PC-3 (cell line): Measurements from ENCODE around the gene COL15A1. TPM values are rescaled to one million over a fixed set of nuclear protein-coding genes. Genes with fewer than 3 reads are reported as not detected.

Experiments used
- ATAC-seq: fragments of 200-7000 bp; cut with Tn5 transposase; 2 replicates; pipeline ENCODE4 v1.9.1; 2020; ENCODE audit warnings: mild to moderate bottlenecking, moderate library complexity
- BruUV-seq: library from RNA; stranded (reverse); fragments of 400-500 nt; replicated peaks from 2 replicates; lab custom pipeline; 2021; lab: Mats Ljungman, UMichigan
- CTCF ChIA-PET: fragments of 300-600 bp; sonication (Branson Sonifier 250); formaldehyde crosslinking; loops from one replicate; lab custom pipeline; 2022; ENCODE audit warnings: antibody characterized with exemption; lab: Charles Lee
- POLR2A ChIA-PET: fragments of 300-600 bp; sonication (Branson Sonifier 250); formaldehyde crosslinking; loops from one replicate; lab custom pipeline; 2022; ENCODE audit warnings: antibody characterized with exemption; ENCODE audit not compliant: unreplicated experiment; lab: Charles Lee
- DNase-seq: peaks from one replicate; pipeline ENCODE4 v3.0.0-alpha.2; 2015
- H2AFZ ChIP-seq: fragments of 300-600 bp; sonication (generic); 2 replicates; pipeline ENCODE4 v1.6.0; 2016; ENCODE audit warnings: antibody characterized with exemption, low read length
- H3F3A ChIP-seq: fragments of 300-600 bp; sonication (generic); one replicate; pipeline ENCODE4 v1.6.0; 2017; ENCODE audit warnings: antibody characterized with exemption, low read length, control low read depth, mild to moderate bottlenecking; ENCODE audit not compliant: unreplicated experiment
- H3K27ac ChIP-seq: fragments of 300-600 bp; sonication (generic); 2 replicates; pipeline ENCODE4 v1.5.1; 2016; ENCODE audit warnings: mild to moderate bottlenecking, low read length
- H3K27me3 ChIP-seq: fragments of 300-600 bp; sonication (generic); 2 replicates; pipeline ENCODE4 v1.6.1; 2016; ENCODE audit warnings: low read length, mixed read lengths
- H3K36me3 ChIP-seq: fragments of 300-600 bp; sonication (generic); 2 replicates; pipeline ENCODE4 v1.6.1; 2016; ENCODE audit warnings: low read depth, mixed run types, low read length, mixed read lengths
- H3K4me1 ChIP-seq: fragments of 300-600 bp; sonication (generic); 2 replicates; pipeline ENCODE4 v1.5.1; 2016; ENCODE audit warnings: low read length; ENCODE audit not compliant: insufficient read depth
- H3K4me2 ChIP-seq: fragments of 300-600 bp; sonication (generic); 2 replicates; pipeline ENCODE4 v1.6.0; 2016; ENCODE audit warnings: low read length
- H3K4me3 ChIP-seq: fragments of 300-600 bp; sonication (generic); 2 replicates; pipeline ENCODE4 v1.5.1; 2016; ENCODE audit warnings: mild to moderate bottlenecking, low read length, mixed read lengths
- H3K79me2 ChIP-seq: fragments of 300-600 bp; sonication (generic); 2 replicates; pipeline ENCODE4 v1.6.1; 2017; ENCODE audit warnings: low read length, mixed read lengths
- H3K9ac ChIP-seq: fragments of 300-600 bp; sonication (generic); 2 replicates; pipeline ENCODE4 v1.6.0; 2016; ENCODE audit warnings: mild to moderate bottlenecking, low read length
- H3K9me2 ChIP-seq: fragments of 300-600 bp; sonication (generic); replicated peaks from 2 replicates; pipeline ENCODE4 v1.6.1; 2016; ENCODE audit warnings: mixed run types, low read length, mixed read lengths
- H3K9me3 ChIP-seq: fragments of 300-600 bp; sonication (generic); 2 replicates; pipeline ENCODE4 v1.6.1; 2016; ENCODE audit warnings: low read length, mixed read lengths
- H4K20me1 ChIP-seq: fragments of 300-600 bp; sonication (generic); 2 replicates; pipeline ENCODE4 v1.6.1; 2016; ENCODE audit warnings: low read length, mixed read lengths
- CTCF ChIP-seq: fragments of 300-600 bp; sonication (generic); conservative IDR thresholded peaks from 2 replicates; pipeline ENCODE4 v1.5.1; 2017; ENCODE audit warnings: antibody characterized with exemption, low read depth, mild to moderate bottlenecking, low read length
- EZH2 ChIP-seq: fragments of 300-600 bp; sonication (generic); IDR thresholded peaks from one replicate; pipeline ENCODE4 v1.6.1; 2017; ENCODE audit warnings: antibody characterized with exemption, mild to moderate bottlenecking, low read length; ENCODE audit not compliant: unreplicated experiment
- EZH2phosphoT487 ChIP-seq: fragments of 300-600 bp; sonication (generic); IDR thresholded peaks from 2 replicates; pipeline ENCODE4 v1.6.1; 2018; ENCODE audit warnings: mild to moderate bottlenecking, antibody characterized with exemption, low read length, borderline replicate concordance
- intact Hi-C: fragments of 100-400 bp; cut with micrococcal nuclease; formaldehyde crosslinking; loops from 2 replicates; pipeline ENCODE4 v1.9.0; 2023
- total RNA-seq: library from RNA; depleted of rRNA; stranded (reverse); fragments of >200 nt; gene quantifications from 2 replicates; pipeline ENCODE4 v1.2.3, GENCODE V29; 2014

COL15A1 gene
- total RNA-seq, 1 experiment from 2014 or later = 0.04 TPM

- CTCF ChIA-PET = no interaction called here
- H3K4me2 ChIP-seq = peak overlapping the region; percentile 92
- POLR2A ChIA-PET = no interaction called here
- intact Hi-C loops = no loop called here
- no peak for TF ChIP-seq EZH2
- TF ChIP-seq CTCF = no peak
- TF ChIP-seq EZH2phosphoT487 = no peak
- peaks cover 26% of the 10 kb centered on the region for H4K20me1 ChIP-seq
- H2AFZ ChIP-seq = peak overlapping the region; percentile 3; the same call in 1 of the 2 replicates
- H3K27ac ChIP-seq = no peak overlapping the region
- H3F3A ChIP-seq = no peaks in the 10 kb centered on the region
- H3K9me3 ChIP-seq = no peaks in the 10 kb centered on the region
- H3K27me3 ChIP-seq = no peaks in the 10 kb centered on the region
- peaks cover 13% of the 10 kb centered on the region for H3K4me1 ChIP-seq
- peak overlapping the region; percentile 76 for H3K9ac ChIP-seq
- DNase-seq = peak; percentile 10
- H3K36me3 ChIP-seq = no peaks in the 10 kb centered on the region
- ATAC-seq = no peak
- BruUV-seq = TSS peak; percentile 28
- H3K4me3 ChIP-seq = peak overlapping the region; percentile 75
- H3K79me2 ChIP-seq = peaks cover 50% of the 10 kb centered on the region
- H3K9me2 ChIP-seq = no peaks in the 10 kb centered on the region
Observed at GRCh38 chr9:99106044-99106375, 162.3 kb downstream of the COL15A1 start.

- intact Hi-C loops = no loop called here
- no peak for DNase-seq
- no peaks in the 10 kb centered on the region for H3K36me3 ChIP-seq
- no TSS peak for BruUV-seq
- CTCF ChIA-PET = no interaction called here
- no peaks in the 10 kb centered on the region for H3K9me2 ChIP-seq
- TF ChIP-seq CTCF (no peak), EZH2phosphoT487 (no peak), EZH2 (no peak)
- no peak overlapping the region for H3K27ac ChIP-seq
- H3K9ac ChIP-seq = no peak overlapping the region
- peaks cover 58% of the 10 kb centered on the region for H3K79me2 ChIP-seq
- peaks cover 26% of the 10 kb centered on the region for H4K20me1 ChIP-seq
- no peak overlapping the region for H3K4me3 ChIP-seq
- no peak overlapping the region for H2AFZ ChIP-seq
- H3K4me2 ChIP-seq = no peak overlapping the region
- peaks cover 13% of the 10 kb centered on the region for H3K4me1 ChIP-seq
- no peaks in the 10 kb centered on the region for H3F3A ChIP-seq
- H3K27me3 ChIP-seq = no peaks in the 10 kb centered on the region
- ATAC-seq = no peak
- POLR2A ChIA-PET = no interaction called here
- H3K9me3 ChIP-seq = no peaks in the 10 kb centered on the region
Observed at GRCh38 chr9:99107421-99107820, 163.7 kb downstream of the COL15A1 start.

GRCh38 chr9:99108131-99108530 is 164.4 kb downstream of the COL15A1 start:
- BruUV-seq = no TSS peak
- Histone ChIP-seq H3K36me3 (no peaks in the 10 kb centered on the region), H3K4me2 (no peak overlapping the region), H3K4me3 (no peak overlapping the region), H3K9me3 (no peaks in the 10 kb centered on the region), H3F3A (no peaks in the 10 kb centered on the region), H3K4me1 (peaks cover 13% of the 10 kb centered on the region), H4K20me1 (peaks cover 26% of the 10 kb centered on the region), H3K27ac (no peak overlapping the region), H3K9ac (no peak overlapping the region), H2AFZ (no peak overlapping the region), H3K27me3 (no peaks in the 10 kb centered on the region), H3K79me2 (peaks cover 63% of the 10 kb centered on the region), H3K9me2 (no peaks in the 10 kb centered on the region)
- DNase-seq = no peak
- TF ChIP-seq CTCF = no peak
- no peak for TF ChIP-seq EZH2phosphoT487
- no peak for TF ChIP-seq EZH2
- intact Hi-C loops = no loop called here
- ATAC-seq = no peak
- ChIA-PET CTCF (no interaction called here), POLR2A (no interaction called here)
